Suprapubic skin (tissue), 4 donors: ENCODE results near the gene DDR2.

Source experiments
- CTCF ChIP-seq, 2 donors: fragments of 200-600 bp in 1 of 2; fragments of 450-650 bp in 1 of 2; sonication (generic) in 1 of 2; IDR thresholded peaks; one replicate each; pipeline ENCODE4 v1.5.1; 2016 to 2019; ENCODE audit warnings: antibody characterized with exemption in 2 of 2, mild to moderate bottlenecking in 1 of 2, moderate library complexity in 1 of 2
- EP300 ChIP-seq: sonication (generic); formaldehyde crosslinking; IDR thresholded peaks from one replicate; pipeline ENCODE4 v1.6.1; 2017; ENCODE audit warnings: antibody characterized with exemption
- POLR2A ChIP-seq, 2 donors: fragments of 450-650 bp; IDR thresholded peaks; one replicate each; pipeline ENCODE4 v1.6.1; 2017; ENCODE audit warnings: antibody characterized with exemption in 2 of 2, mild to moderate bottlenecking in 2 of 2, moderate library complexity in 2 of 2
- POLR2AphosphoS5 ChIP-seq, 3 donors: sonication (generic); formaldehyde crosslinking; IDR thresholded peaks; one replicate each; pipeline ENCODE4 v1.6.1; 2017; ENCODE audit warnings: antibody characterized with exemption in 3 of 3

DNA sequence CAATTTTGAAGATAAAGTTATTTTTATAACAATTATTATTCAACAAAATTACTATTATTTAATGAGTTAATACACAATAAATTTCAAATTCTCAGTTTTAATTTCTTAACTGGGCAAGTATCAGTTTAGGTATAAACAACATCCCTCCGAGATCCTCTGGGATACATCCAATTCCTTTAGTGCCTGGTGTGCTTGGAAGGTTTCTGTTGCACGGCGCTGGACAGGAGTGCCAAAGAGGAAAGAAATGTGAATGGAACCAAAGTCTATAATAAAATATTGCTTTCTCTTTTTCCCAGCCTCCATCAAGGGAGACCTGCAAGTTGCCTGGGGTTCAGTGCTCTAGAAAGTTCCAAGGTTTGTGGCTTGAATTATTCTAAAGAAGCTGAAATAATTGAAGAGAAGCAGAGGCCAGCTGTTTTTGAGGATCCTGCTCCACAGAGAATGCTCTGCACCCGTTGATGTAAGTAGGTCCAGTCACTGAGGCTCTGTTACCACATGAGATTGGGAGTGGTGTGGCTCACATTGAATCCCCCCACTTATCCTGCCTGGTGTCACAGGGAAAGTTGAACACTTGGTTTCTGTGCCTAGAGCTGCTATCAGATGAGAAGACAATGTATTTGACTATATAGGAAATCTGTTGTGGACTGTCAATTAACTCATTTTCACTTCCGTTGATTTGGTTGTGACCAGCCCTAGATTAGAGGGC lies 22.8 kb downstream of the DDR2 start:
- TF ChIP-seq POLR2A (IDR thresholded peaks at IDR 0.05) (no peak), CTCF (IDR thresholded peaks at IDR 0.05) (no peak), POLR2AphosphoS5 (IDR thresholded peaks at IDR 0.05) (no peak), EP300 (no peak)
